WTC11 (cell line): Measurements from ENCODE around the gene GRIP2. TPM values are rescaled to one million over a fixed set of nuclear protein-coding genes. Genes with fewer than 3 reads are reported as not detected.

Experiments
- ATAC-seq: fragments of 200-7000 bp; cut with Tn5 transposase; 2 replicates; pipeline ENCODE4 v1.10.0; 2021; ENCODE audit warnings: mild to moderate bottlenecking, moderate library complexity
- CTCF ChIA-PET: fragments of 300-600 bp; sonication (Branson Sonifier 250); formaldehyde crosslinking; loops from one replicate; lab custom pipeline; 2021; ENCODE audit warnings: antibody characterized with exemption; lab: Charles Lee
- POLR2A ChIA-PET: fragments of 350-600 bp; sonication (Branson Sonifier 250); formaldehyde crosslinking; loops from one replicate; lab custom pipeline; 2021; ENCODE audit warnings: antibody characterized with exemption; lab: Charles Lee
- DNase-seq: peaks from one replicate; pipeline ENCODE4 v3.0.0; 2021; ENCODE audit warnings: low spot score
- H3K27ac Mint-ChIP-seq: 2 replicates; pipeline ENCODE4 v1.8.0; 2021; ENCODE audit warnings: mixed read lengths
- H3K27me3 Mint-ChIP-seq: 2 replicates; pipeline ENCODE4 v1.8.0; 2021; ENCODE audit warnings: low read depth, mild to moderate bottlenecking, moderate library complexity, mixed read lengths
- H3K36me3 Mint-ChIP-seq: 2 replicates; pipeline ENCODE4 v1.8.0; 2021; ENCODE audit warnings: mixed read lengths
- H3K4me1 Mint-ChIP-seq: 2 replicates; pipeline ENCODE4 v1.8.0; 2022; ENCODE audit warnings: mixed read lengths
- H3K4me3 Mint-ChIP-seq: 2 replicates; pipeline ENCODE4 v1.8.0; 2021; ENCODE audit warnings: mild to moderate bottlenecking, moderate library complexity, mixed read lengths
- H3K9me3 Mint-ChIP-seq: 2 replicates; pipeline ENCODE4 v1.8.0; 2021; ENCODE audit warnings: mixed read lengths
- ARID4B ChIP-seq: sonication (generic); formaldehyde crosslinking; IDR thresholded peaks from 2 replicates; pipeline ENCODE4 v1.8.0; 2023; ENCODE audit warnings: missing genetic modification reagents, mild to moderate bottlenecking, borderline replicate concordance
- ATF2 ChIP-seq: sonication (generic); formaldehyde crosslinking; IDR thresholded peaks from 2 replicates; pipeline ENCODE4 v1.8.1; 2022; ENCODE audit warnings: low read depth, missing genetic modification reagents, borderline replicate concordance
- ATF3 ChIP-seq: sonication (generic); formaldehyde crosslinking; conservative IDR thresholded peaks from 2 replicates; pipeline ENCODE4 v1.8.1; 2022; ENCODE audit warnings: mild to moderate bottlenecking, missing genetic modification reagents
- ATF6 ChIP-seq: sonication (generic); formaldehyde crosslinking; IDR thresholded peaks from 2 replicates; pipeline ENCODE4 v1.8.1; 2023; ENCODE audit warnings: mild to moderate bottlenecking, missing genetic modification reagents
- EMX1 ChIP-seq: fragments of 250-450 bp; sonication (Bioruptor Pico); IDR thresholded peaks from 2 replicates; pipeline ENCODE4 v1.8.0; 2021; ENCODE audit warnings: mild to moderate bottlenecking
- ERG ChIP-seq: fragments of 250-450 bp; sonication (Bioruptor Pico); IDR thresholded peaks from 2 replicates; pipeline ENCODE4 v1.8.0; 2021; ENCODE audit warnings: mild to moderate bottlenecking
- ESRRA ChIP-seq: sonication (generic); formaldehyde crosslinking; IDR thresholded peaks from 2 replicates; pipeline ENCODE4 v1.8.1; 2022; ENCODE audit warnings: mild to moderate bottlenecking, missing genetic modification reagents, borderline replicate concordance
- FOXK1 ChIP-seq: sonication (generic); formaldehyde crosslinking; IDR thresholded peaks from 2 replicates; pipeline ENCODE4 v1.8.0; 2022; ENCODE audit warnings: mild to moderate bottlenecking, moderate library complexity, missing genetic modification reagents
- JUN ChIP-seq: sonication (generic); formaldehyde crosslinking; IDR thresholded peaks from 2 replicates; pipeline ENCODE4 v1.8.0; 2023; ENCODE audit warnings: mild to moderate bottlenecking, missing genetic modification reagents
- MAX ChIP-seq: sonication (generic); formaldehyde crosslinking; IDR thresholded peaks from 2 replicates; pipeline ENCODE4 v1.8.0; 2022; ENCODE audit warnings: mild to moderate bottlenecking, missing genetic modification reagents
- NFATC4 ChIP-seq: fragments of 250-450 bp; sonication (Bioruptor Pico); IDR thresholded peaks from 2 replicates; pipeline ENCODE4 v1.9.0; 2021; ENCODE audit warnings: mild to moderate bottlenecking
- OVOL2 ChIP-seq: fragments of 250-450 bp; sonication (Bioruptor Pico); IDR thresholded peaks from 2 replicates; pipeline ENCODE4 v1.9.0; 2021; ENCODE audit warnings: mild to moderate bottlenecking, borderline replicate concordance
- PRRX2 ChIP-seq: fragments of 250-450 bp; sonication (Bioruptor Pico); IDR thresholded peaks from 2 replicates; pipeline ENCODE4 v1.8.0; 2021; ENCODE audit warnings: mild to moderate bottlenecking
- SMAD4 ChIP-seq: sonication (generic); formaldehyde crosslinking; IDR thresholded peaks from 2 replicates; pipeline ENCODE4 v1.8.0; 2022; ENCODE audit warnings: mild to moderate bottlenecking, missing genetic modification reagents
- USF1 ChIP-seq: sonication (generic); formaldehyde crosslinking; IDR thresholded peaks from 2 replicates; pipeline ENCODE4 v1.8.0; 2022; ENCODE audit warnings: mild to moderate bottlenecking, missing genetic modification reagents
- ZNF263 ChIP-seq: sonication (generic); formaldehyde crosslinking; IDR thresholded peaks from 2 replicates; pipeline ENCODE4 v1.8.1; 2022; ENCODE audit warnings: low read depth, mild to moderate bottlenecking, moderate library complexity, missing genetic modification reagents
- ZNF396 ChIP-seq: fragments of 250-450 bp; sonication (Bioruptor Pico); IDR thresholded peaks from 2 replicates; pipeline ENCODE4 v1.8.0; 2021; ENCODE audit warnings: mild to moderate bottlenecking, moderate library complexity, borderline replicate concordance
- ZNF416 ChIP-seq: fragments of 250-450 bp; sonication (Bioruptor Pico); IDR thresholded peaks from 2 replicates; pipeline ENCODE4 v1.9.0; 2021; ENCODE audit warnings: mild to moderate bottlenecking, inconsistent platforms
- total RNA-seq: library from RNA; stranded (reverse); gene quantifications from 3 replicates; pipeline ENCODE4 v1.2.3, GENCODE V29; 2021
- TF ChIP-seq, protein P1 (sequence below): sonication (generic); formaldehyde crosslinking; IDR thresholded peaks from 2 replicates; pipeline ENCODE4 v1.8.1; 2023; ENCODE audit warnings: mild to moderate bottlenecking, missing genetic modification reagents, borderline replicate concordance

The GRIP2 gene
- total RNA-seq, 1 experiment from 2014 or later = 12.0 TPM

- POLR2A ChIA-PET = no interaction called here
- no peak for DNase-seq
- TF ChIP-seq FOXK1 (CRISPR knock-in tag) (no peak), MAX (CRISPR knock-in tag) (no peak), OVOL2 (no peak), ATF2 (CRISPR knock-in tag) (no peak), NFATC4 (CRISPR knock-in tag) (no peak), ARID4B (CRISPR knock-in tag) (no peak), ZNF263 (CRISPR knock-in tag) (no peak)
- H3K4me3 Mint-ChIP-seq = no peak overlapping the region
- 0 out of 2 replicates have a peak, but pooled peaks cover 5% of the 10 kb centered on the region for H3K4me1 Mint-ChIP-seq
- H3K27me3 Mint-ChIP-seq = no peaks in the 10 kb centered on the region
- ATAC-seq = no peak
- no peaks in the 10 kb centered on the region for H3K9me3 Mint-ChIP-seq
- CTCF ChIA-PET = interaction anchor here (0.7 to 4.9 kb wide), 6 partner anchors 10 to 316 kb away, joined by 3 to 21 read pairs (median 8); no protein-coding TSS in a partner anchor
- no peak overlapping the region for H3K27ac Mint-ChIP-seq
- no peaks in the 10 kb centered on the region for H3K36me3 Mint-ChIP-seq
These were observed 20.7 kb downstream of the GRIP2 start for GRCh38 chr3:14519406-14519805.

DNA sequence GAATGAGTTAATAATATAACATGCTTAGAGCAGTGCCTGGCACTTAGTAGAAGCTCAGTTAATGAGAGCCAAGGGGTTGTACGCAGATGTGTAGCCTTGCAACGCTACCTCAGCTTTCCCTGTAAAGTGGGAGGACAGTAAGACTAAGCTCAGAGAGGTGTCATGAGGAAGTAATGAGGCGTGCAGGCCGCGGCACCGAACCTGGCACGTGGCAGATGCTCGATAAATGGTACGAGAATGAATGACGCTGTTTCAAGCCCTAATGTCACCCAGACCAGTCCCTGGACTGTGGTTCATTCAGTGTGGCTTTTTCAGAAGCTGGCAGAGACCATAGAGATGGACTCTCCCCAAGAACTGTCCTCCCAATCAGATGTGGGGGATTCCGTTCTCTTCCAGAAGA, 21.2 kb downstream of the GRIP2 start:
- Mint-ChIP-seq H3K36me3 (no peaks in the 10 kb centered on the region), H3K4me1 (0 out of 2 replicates have a peak, but pooled peaks cover 5% of the 10 kb centered on the region), H3K9me3 (no peaks in the 10 kb centered on the region), H3K27ac (no peak overlapping the region), H3K27me3 (no peaks in the 10 kb centered on the region), H3K4me3 (no peak overlapping the region)
- POLR2A ChIA-PET = no interaction called here
- CTCF ChIA-PET = interaction anchor here (2.3 to 4.9 kb wide), 3 partner anchors 10 to 30 kb away, joined by 10 to 21 read pairs (median 15); no protein-coding TSS in a partner anchor
- DNase-seq (no peak), ATAC-seq (no peak)
- TF ChIP-seq ZNF396 (no peak), EMX1 (CRISPR knock-in tag) (no peak), ERG (CRISPR knock-in tag) (no peak), USF1 (no peak), ATF3 (CRISPR knock-in tag) (no peak), ZNF416 (CRISPR knock-in tag) (no peak), PRRX2 (CRISPR knock-in tag) (no peak), ATF6 (CRISPR knock-in tag) (no peak), SMAD4 (CRISPR knock-in tag) (no peak), ESRRA (CRISPR knock-in tag) (no peak), JUN (CRISPR knock-in tag) (no peak)
- TF ChIP-seq, protein P1, sequence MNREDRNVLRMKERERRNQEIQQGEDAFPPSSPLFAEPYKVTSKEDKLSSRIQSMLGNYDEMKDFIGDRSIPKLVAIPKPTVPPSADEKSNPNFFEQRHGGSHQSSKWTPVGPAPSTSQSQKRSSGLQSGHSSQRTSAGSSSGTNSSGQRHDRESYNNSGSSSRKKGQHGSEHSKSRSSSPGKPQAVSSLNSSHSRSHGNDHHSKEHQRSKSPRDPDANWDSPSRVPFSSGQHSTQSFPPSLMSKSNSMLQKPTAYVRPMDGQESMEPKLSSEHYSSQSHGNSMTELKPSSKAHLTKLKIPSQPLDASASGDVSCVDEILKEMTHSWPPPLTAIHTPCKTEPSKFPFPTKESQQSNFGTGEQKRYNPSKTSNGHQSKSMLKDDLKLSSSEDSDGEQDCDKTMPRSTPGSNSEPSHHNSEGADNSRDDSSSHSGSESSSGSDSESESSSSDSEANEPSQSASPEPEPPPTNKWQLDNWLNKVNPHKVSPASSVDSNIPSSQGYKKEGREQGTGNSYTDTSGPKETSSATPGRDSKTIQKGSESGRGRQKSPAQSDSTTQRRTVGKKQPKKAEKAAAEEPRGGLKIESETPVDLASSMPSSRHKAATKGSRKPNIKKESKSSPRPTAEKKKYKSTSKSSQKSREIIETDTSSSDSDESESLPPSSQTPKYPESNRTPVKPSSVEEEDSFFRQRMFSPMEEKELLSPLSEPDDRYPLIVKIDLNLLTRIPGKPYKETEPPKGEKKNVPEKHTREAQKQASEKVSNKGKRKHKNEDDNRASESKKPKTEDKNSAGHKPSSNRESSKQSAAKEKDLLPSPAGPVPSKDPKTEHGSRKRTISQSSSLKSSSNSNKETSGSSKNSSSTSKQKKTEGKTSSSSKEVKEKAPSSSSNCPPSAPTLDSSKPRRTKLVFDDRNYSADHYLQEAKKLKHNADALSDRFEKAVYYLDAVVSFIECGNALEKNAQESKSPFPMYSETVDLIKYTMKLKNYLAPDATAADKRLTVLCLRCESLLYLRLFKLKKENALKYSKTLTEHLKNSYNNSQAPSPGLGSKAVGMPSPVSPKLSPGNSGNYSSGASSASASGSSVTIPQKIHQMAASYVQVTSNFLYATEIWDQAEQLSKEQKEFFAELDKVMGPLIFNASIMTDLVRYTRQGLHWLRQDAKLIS (CRISPR knock-in tag) = no peak
